DOHH2 (cell line): ENCODE results near the gene GAS7.

ENCODE experiments used
- H3F3A ChIP-seq: fragments of 200-600 bp; sonication (generic), shearing (Covaris generic); 2 replicates; pipeline ENCODE4 v1.6.0; 2016; ENCODE audit warnings: antibody characterized with exemption, mild to moderate bottlenecking; ENCODE audit not compliant: control insufficient read depth, insufficient read depth
- H3K27ac ChIP-seq: fragments of 200-600 bp; sonication (generic); 2 replicates; pipeline ENCODE4 v1.5.1; 2014; ENCODE audit warnings: low read depth, mild to moderate bottlenecking, low read length, moderate library complexity
- H3K27me3 ChIP-seq: fragments of 200-600 bp; sonication (generic); 2 replicates; pipeline ENCODE4 v1.6.1; 2014; ENCODE audit warnings: mild to moderate bottlenecking, low read length, mixed read lengths; ENCODE audit not compliant: control insufficient read depth
- H3K36me3 ChIP-seq: fragments of 200-600 bp; sonication (generic); 2 replicates; pipeline ENCODE4 v1.6.1; 2014; ENCODE audit warnings: mild to moderate bottlenecking, low read length, moderate library complexity, mixed read lengths; ENCODE audit not compliant: control insufficient read depth
- H3K4me1 ChIP-seq: fragments of 200-600 bp; sonication (generic); 2 replicates; pipeline ENCODE4 v1.6.1; 2014; ENCODE audit warnings: mild to moderate bottlenecking, low read length, mixed read lengths; ENCODE audit not compliant: control insufficient read depth
- H3K4me2 ChIP-seq: fragments of 200-600 bp; sonication (generic); 2 replicates; pipeline ENCODE4 v1.6.0; 2014; ENCODE audit warnings: mild to moderate bottlenecking, low read length, moderate library complexity
- H3K4me3 ChIP-seq: fragments of 200-600 bp; sonication (generic); 2 replicates; pipeline ENCODE4 v1.5.1; 2014; ENCODE audit warnings: mild to moderate bottlenecking, low read length, mixed read lengths
- H3K79me2 ChIP-seq: fragments of 200-600 bp; sonication (generic); 2 replicates; pipeline ENCODE4 v1.6.1; 2014; ENCODE audit warnings: mild to moderate bottlenecking, low read length, mixed read lengths; ENCODE audit not compliant: control insufficient read depth
- H3K9me2 ChIP-seq: fragments of 200-600 bp; sonication (generic); replicated peaks from 2 replicates; pipeline ENCODE4 v1.6.1; 2014; ENCODE audit warnings: mild to moderate bottlenecking, low read length, mixed read lengths; ENCODE audit not compliant: control insufficient read depth
- H3K9me3 ChIP-seq: fragments of 200-600 bp; sonication (generic); 2 replicates; pipeline ENCODE4 v1.6.1; 2014; ENCODE audit warnings: antibody characterized with exemption, low read length, mixed read lengths; ENCODE audit not compliant: control insufficient read depth, insufficient read depth
- H4K20me1 ChIP-seq: fragments of 200-600 bp; sonication (generic); 2 replicates; pipeline ENCODE4 v1.6.0; 2014; ENCODE audit warnings: low read depth, mild to moderate bottlenecking, antibody characterized with exemption, low read length, moderate library complexity; ENCODE audit not compliant: control insufficient read depth, insufficient read depth
- CTCF ChIP-seq: fragments of 200-600 bp; sonication (generic); IDR thresholded peaks from one replicate; pipeline ENCODE4 v1.5.1; 2014; ENCODE audit warnings: antibody characterized with exemption, mild to moderate bottlenecking, low read depth, low read length; ENCODE audit not compliant: poor library complexity, severe bottlenecking
- EZH2phosphoT487 ChIP-seq: fragments of 200-600 bp; sonication (generic); IDR thresholded peaks from 2 replicates; pipeline ENCODE4 v1.6.1; 2017; ENCODE audit warnings: borderline replicate concordance, mild to moderate bottlenecking, antibody characterized with exemption, low read length, moderate library complexity, mixed read lengths

GAS7 gene

GRCh38 chr17:10241781-10242180, 43.4 kb upstream of the GAS7 start:
- no peaks in the 10 kb centered on the region for H3K4me1 ChIP-seq
- H3K4me3 ChIP-seq = no peak overlapping the region

GRCh38 chr17:10238661-10239060, 40.3 kb upstream of the GAS7 start:
- H3K4me3 ChIP-seq = no peak overlapping the region
- no peak for TF ChIP-seq CTCF

More at GRCh38 chr17:10241781-10242180, 43.4 kb upstream of the GAS7 start:
- Histone ChIP-seq H3K4me2 (no peak overlapping the region), H3K9me2 (no peaks in the 10 kb centered on the region), H4K20me1 (no peaks in the 10 kb centered on the region), H3K27ac (no peak overlapping the region), H3K27me3 (no peaks in the 10 kb centered on the region), H3F3A (no peaks in the 10 kb centered on the region), H3K36me3 (no peaks in the 10 kb centered on the region), H3K79me2 (no peaks in the 10 kb centered on the region), H3K9me3 (no peaks in the 10 kb centered on the region)
- TF ChIP-seq CTCF = no peak
- TF ChIP-seq EZH2phosphoT487 = no peak

GRCh38 chr17:10234033-10234432, 35.6 kb upstream of the GAS7 start:
- H3K9me2 ChIP-seq = no peaks in the 10 kb centered on the region
- H3F3A ChIP-seq = no peaks in the 10 kb centered on the region
- H3K27me3 ChIP-seq = no peaks in the 10 kb centered on the region
- no peak for TF ChIP-seq EZH2phosphoT487
- TF ChIP-seq CTCF = no peak
- H3K4me1 ChIP-seq = no peaks in the 10 kb centered on the region
- no peaks in the 10 kb centered on the region for H4K20me1 ChIP-seq
- no peak overlapping the region for H3K4me3 ChIP-seq
- H3K4me2 ChIP-seq = no peak overlapping the region
- no peak overlapping the region for H3K27ac ChIP-seq
- H3K36me3 ChIP-seq = no peaks in the 10 kb centered on the region
- H3K9me3 ChIP-seq = no peaks in the 10 kb centered on the region
- no peaks in the 10 kb centered on the region for H3K79me2 ChIP-seq

More at GRCh38 chr17:10238661-10239060, 40.3 kb upstream of the GAS7 start:
- Histone ChIP-seq H3K79me2 (no peaks in the 10 kb centered on the region), H3K27ac (no peak overlapping the region), H3K4me2 (no peak overlapping the region), H3K9me3 (no peaks in the 10 kb centered on the region), H3K4me1 (no peaks in the 10 kb centered on the region), H3K9me2 (no peaks in the 10 kb centered on the region), H4K20me1 (no peaks in the 10 kb centered on the region), H3K36me3 (no peaks in the 10 kb centered on the region), H3K27me3 (no peaks in the 10 kb centered on the region), H3F3A (no peaks in the 10 kb centered on the region)

GRCh38 chr17:10233161-10233560, 34.8 kb upstream of the GAS7 start:
- Histone ChIP-seq H3K27ac (no peak overlapping the region), H3K27me3 (no peaks in the 10 kb centered on the region), H4K20me1 (no peaks in the 10 kb centered on the region), H3K4me2 (no peak overlapping the region), H3K79me2 (no peaks in the 10 kb centered on the region), H3F3A (no peaks in the 10 kb centered on the region), H3K4me1 (no peaks in the 10 kb centered on the region), H3K9me2 (no peaks in the 10 kb centered on the region), H3K9me3 (no peaks in the 10 kb centered on the region), H3K4me3 (no peak overlapping the region), H3K36me3 (no peaks in the 10 kb centered on the region)
- no peak for TF ChIP-seq EZH2phosphoT487
- no peak for TF ChIP-seq CTCF
